Kidney (tissue), 14 donors: ENCODE data around the gene BANF2. TPM values are rescaled to one million over a fixed set of nuclear protein-coding genes. Genes with fewer than 3 reads are reported as not detected.

Experiments
- DNase-seq, 5 donors: peaks; one replicate each; pipeline ENCODE4 v3.0.0-alpha.2; 2013 to 2020
- FAIRE-seq: peaks from 2 replicates; lab custom pipeline; 2012; peaks lifted over from hg19 to GRCh38; lab: Jason Lieb, UNC
- H3K27ac ChIP-seq, 2 donors: one replicate each; pipeline ENCODE4 v1.7.0; 2013; ENCODE audit warnings: low read depth in 2 of 2, low read length in 2 of 2, inconsistent platforms in 1 of 2
- H3K27me3 ChIP-seq: one replicate; pipeline ENCODE4 v1.7.1; 2013; ENCODE audit warnings: low read length, inconsistent platforms; ENCODE audit not compliant: control insufficient read depth, insufficient read depth
- H3K36me3 ChIP-seq, 3 donors: one replicate each; pipeline versions ENCODE4 v1.7.0 to v1.7.1; 2013; ENCODE audit warnings: low read length in 3 of 3, control low read depth in 1 of 3, inconsistent platforms in 1 of 3; ENCODE audit not compliant: insufficient read depth in 3 of 3, control insufficient read depth in 2 of 3
- H3K4me1 ChIP-seq, 3 donors: one replicate each; pipeline versions ENCODE4 v1.7.0 to v1.7.1; 2013; ENCODE audit warnings: low read length in 3 of 3, inconsistent platforms in 1 of 3, low read depth in 1 of 3; ENCODE audit not compliant: control insufficient read depth in 2 of 3, insufficient read depth in 2 of 3
- H3K4me3 ChIP-seq, 3 donors: one replicate each; pipeline versions ENCODE4 v1.7.0 to v1.8.1; 2013; ENCODE audit warnings: low read length in 3 of 3, control low read depth in 1 of 3, inconsistent platforms in 1 of 3
- H3K9ac ChIP-seq, 3 donors: one replicate each; pipeline versions ENCODE4 v1.7.0 to v1.7.1; 2013; ENCODE audit warnings: low read length in 3 of 3, control low read depth in 1 of 3, inconsistent platforms in 1 of 3
- H3K9me3 ChIP-seq, 3 donors: one replicate each; pipeline versions ENCODE4 v1.7.0 to v1.7.1; 2013; ENCODE audit warnings: low read length in 3 of 3, control low read depth in 1 of 3, inconsistent platforms in 1 of 3; ENCODE audit not compliant: control insufficient read depth in 2 of 3, insufficient read depth in 1 of 3
- CTCF ChIP-seq: IDR thresholded peaks from 3 replicates; pipeline ENCODE4 v1.5.1; 2012; ENCODE audit warnings: mild to moderate bottlenecking, moderate library complexity, borderline replicate concordance; ENCODE audit not compliant: insufficient read depth; ENCODE audit errors: extremely low read depth
- intact Hi-C: fragments of 100-400 bp; cut with DNase I; formaldehyde crosslinking; loops from one replicate; pipeline ENCODE4 v1.11.1; 2022
- polyA plus RNA-seq: library from polyadenylated mRNA; stranded (reverse); fragments of 350-450 nt; fragmentation: Illumina TruSeq; extraction: RNeasy Lipid Tissue Mini Kit (QIAGEN cat#74804); gene quantifications from one replicate; pipeline ENCODE4 v1.2.3, GENCODE V29; 2014; ENCODE audit warnings: low read depth, low replicate concordance; ENCODE audit not compliant: insufficient read depth
- total RNA-seq: library from RNA; stranded (reverse); fragmentation: NEBNext Ultra II Directional; extraction: Animal tissue kit (Norgen Biotek cat#: 25700); gene quantifications from one replicate; pipeline ENCODE4 v1.2.1, GENCODE V29; 2021
- donor health status: control.
- donor health status: control.
- donor health status: control.
- donor health status: control.
- donor health status: control.
- donor health status: DM: yes; HTN: yes; CAD: no.
- donor health status: Normal renal cell carcinoma (clear cell type).

BANF2 gene
- total and polyA plus RNA-seq, 2 donors from 2014 or later: not detected

DNA sequence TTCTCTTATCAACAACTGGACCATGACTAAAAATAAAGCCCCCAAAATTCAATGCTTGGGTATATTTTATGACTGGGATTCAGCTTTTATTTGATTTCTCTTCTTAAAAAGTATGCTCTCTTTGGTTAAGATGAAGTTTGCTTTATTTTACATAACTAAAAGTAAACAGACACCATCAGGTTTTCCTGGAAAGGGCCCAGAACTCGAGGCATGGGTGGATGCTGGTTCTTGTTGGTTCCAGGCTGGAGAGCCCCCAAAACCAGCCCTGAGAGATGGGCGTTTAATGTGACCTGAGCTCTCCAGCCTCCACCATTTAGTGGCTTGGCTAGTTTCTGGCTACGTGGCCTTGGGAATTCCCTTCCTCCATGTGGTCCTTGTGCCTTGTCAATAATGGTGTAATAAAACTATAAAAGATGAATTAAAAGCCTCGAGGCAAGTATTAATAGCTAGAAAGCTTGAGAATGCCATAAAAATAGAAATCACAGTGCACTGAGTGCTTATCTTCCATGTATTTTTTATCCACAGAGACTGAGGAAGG is 34.1 kb downstream of the BANF2 start:
- FAIRE-seq (no peak), DNase-seq (no peak)
- Histone ChIP-seq H3K9me3 (peaks cover 0 to 3% (median 0%) of the 10 kb centered on the region in 3 donors), H3K4me3 (no peak overlapping the region), H3K9ac (no peak overlapping the region), H3K27ac (no peak overlapping the region), H3K36me3 (no peaks in the 10 kb centered on the region), H3K27me3 (no peaks in the 10 kb centered on the region), H3K4me1 (peaks cover 0 to 3% (median 0%) of the 10 kb centered on the region in 3 donors)
- no peak for TF ChIP-seq CTCF
- intact Hi-C loops: no loop called here

DNA sequence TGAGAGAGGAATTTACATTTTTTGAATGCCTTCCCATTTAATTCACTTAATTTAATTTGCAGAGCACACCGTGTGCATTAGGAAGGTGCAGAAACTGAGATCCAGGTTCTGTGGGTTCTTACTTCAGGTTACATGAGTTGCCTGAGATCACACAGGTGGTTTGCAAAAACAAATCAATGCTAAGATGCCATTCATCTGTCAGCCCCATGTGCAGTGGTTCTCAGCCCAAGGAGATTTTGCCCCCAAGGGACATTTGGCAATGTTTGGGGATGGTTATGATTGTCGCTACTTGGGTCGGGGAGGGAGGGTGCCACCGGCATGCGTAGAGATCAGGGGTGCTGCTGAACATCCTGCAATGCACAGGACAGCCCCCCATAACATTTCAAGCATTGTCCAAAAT is 34.6 kb downstream of the BANF2 start:
- no peak for FAIRE-seq
- intact Hi-C loops: no loop called here
- no peaks in the 10 kb centered on the region for H3K36me3 ChIP-seq
- TF ChIP-seq CTCF: no peak
- no peak overlapping the region for H3K27ac ChIP-seq
- H3K4me3 ChIP-seq: no peak overlapping the region
- H3K9me3 ChIP-seq: peaks cover 0 to 3% (median 0%) of the 10 kb centered on the region in 3 donors
- no peak for DNase-seq
- H3K9ac ChIP-seq: no peak overlapping the region
- H3K4me1 ChIP-seq: peaks cover 0 to 3% (median 0%) of the 10 kb centered on the region in 3 donors
- H3K27me3 ChIP-seq: no peaks in the 10 kb centered on the region

DNA sequence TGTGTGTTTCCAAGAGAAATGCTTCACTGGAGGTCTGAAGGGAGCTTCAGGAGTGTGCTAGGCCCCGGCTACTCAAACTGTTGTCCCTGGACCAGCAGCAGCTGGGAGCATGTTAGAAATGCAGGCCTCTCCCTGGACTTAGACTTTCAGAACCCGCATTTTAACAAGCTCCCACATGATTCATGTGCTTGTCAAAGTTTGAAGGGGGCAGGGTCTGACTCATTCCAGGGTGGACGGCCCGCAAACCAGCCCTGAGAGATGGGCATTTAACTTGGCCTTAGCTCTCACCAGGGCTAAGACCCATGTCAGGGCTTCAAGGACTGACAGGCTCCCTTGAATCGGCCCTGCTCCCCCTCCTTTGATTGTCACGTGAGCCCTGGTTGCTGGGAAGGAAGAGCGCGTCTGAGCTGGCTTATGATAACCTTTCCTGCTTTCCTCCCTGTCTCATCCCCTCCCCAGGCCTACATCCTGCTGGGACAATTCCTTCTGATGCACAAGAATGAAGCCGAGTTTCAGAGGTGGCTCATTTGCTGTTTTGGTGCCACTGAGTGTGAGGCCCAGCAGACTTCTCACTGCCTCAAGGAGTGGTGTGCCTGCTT is 35.5 kb downstream of the BANF2 start:
- Histone ChIP-seq H3K36me3 (no peaks in the 10 kb centered on the region), H3K27ac (no peak overlapping the region), H3K9ac (no peak overlapping the region), H3K4me1 (peaks cover 0 to 3% (median 0%) of the 10 kb centered on the region in 3 donors), H3K9me3 (peaks cover 0 to 3% (median 0%) of the 10 kb centered on the region in 3 donors), H3K27me3 (no peaks in the 10 kb centered on the region), H3K4me3 (no peak overlapping the region)
- no peak for FAIRE-seq
- no peak for TF ChIP-seq CTCF
- peak in 3 of 5 donors; percentile 24 to 77 (median 25) for DNase-seq
- intact Hi-C loops: no loop called here
